Heart left ventricle (tissue), 16 donors: ENCODE results near the gene KRTAP5-1. TPM values are rescaled to one million over a fixed set of nuclear protein-coding genes. Genes with fewer than 3 reads are reported as not detected.
"Not testable (repeated sequence)": the region's sequence is repeated elsewhere in the genome, so short reads cannot be mapped to it uniquely, and the experiment has no call there.

ENCODE experiments used
- ATAC-seq, 4 donors: fragments of 200-7000 bp; cut with Tn5 transposase; one replicate each; pipeline ENCODE4 v1.9.1; 2020 to 2022; ENCODE audit warnings: moderate library complexity in 4 of 4, mild to moderate bottlenecking in 3 of 4, moderate number of reproducible peaks in 1 of 4
- DNase-seq, 5 donors: peaks; one replicate each; pipeline ENCODE4 v3.0.0-alpha.2; 2020
- H3K27ac ChIP-seq, 12 donors: fragments of 200-600 bp; sonication (generic) in 4 of 12; one replicate each; pipeline versions ENCODE4 v1.5.0 to v1.8.0; 2016 to 2022; ENCODE audit warnings: mild to moderate bottlenecking in 2 of 12
- H3K27me3 ChIP-seq, 9 donors: fragments of 200-600 bp; sonication (generic) in 2 of 9; one replicate each; pipeline versions ENCODE4 v1.5.1 to v1.8.0; 2016 to 2022; ENCODE audit warnings: mild to moderate bottlenecking in 3 of 9
- H3K36me3 ChIP-seq, 9 donors: fragments of 200-600 bp; sonication (generic) in 2 of 9; one replicate each; pipeline versions ENCODE4 v1.5.0 to v1.8.0; 2018 to 2022; ENCODE audit warnings: mild to moderate bottlenecking in 2 of 9
- H3K4me1 ChIP-seq, 12 donors: fragments of 200-600 bp; sonication (generic) in 4 of 12; one replicate each; pipeline versions ENCODE4 v1.5.0 to v1.8.0; 2016 to 2022; ENCODE audit warnings: mild to moderate bottlenecking in 3 of 12
- H3K4me3 ChIP-seq, 12 donors: fragments of 200-600 bp; sonication (generic) in 4 of 12; one replicate each; pipeline versions ENCODE4 v1.5.0 to v1.8.0; 2017 to 2022; ENCODE audit warnings: mild to moderate bottlenecking in 9 of 12, moderate library complexity in 4 of 12
- H3K9me3 ChIP-seq, 12 donors: fragments of 200-600 bp; sonication (generic) in 4 of 12; one replicate each; pipeline versions ENCODE4 v1.5.0 to v1.8.0; 2016 to 2022; ENCODE audit warnings: mild to moderate bottlenecking in 1 of 12
- POLR2A ChIP-seq, 2 donors: fragments of 450-650 bp; IDR thresholded peaks; one replicate each; pipeline ENCODE4 v1.6.1; 2017; ENCODE audit warnings: antibody characterized with exemption in 2 of 2, mild to moderate bottlenecking in 2 of 2, moderate library complexity in 2 of 2
- WGBS, 4 donors: extraction: QIAGEN DNeasy Blood & Tissue Kit in 2 of 4; methylation state at CpG; one replicate each; pipeline versions ENCODE4 v1.1.5 to v1.1.7; 2013 to 2018; 5-methylcytosine and 5-hydroxymethylcytosine counted together
- intact Hi-C, 10 donors: fragments of 100-400 bp; cut with DNase I; formaldehyde crosslinking; loops; one replicate each; pipeline versions ENCODE4 v1.11.1 to v1.14.2; 2022
- long read RNA-seq, 3 donors: library from polyadenylated mRNA; unstranded; transcript quantifications; one replicate each; pipeline ENCODE4 v2.0.0, GENCODE V29; 2020 to 2021
- polyA plus RNA-seq, 2 donors: library from polyadenylated mRNA; stranded (reverse); fragments of 200-250 nt; gene quantifications; one replicate each; pipeline ENCODE4 v1.2.3, GENCODE V29; 2013
- total RNA-seq, 9 donors: library from RNA; depleted of rRNA in 2 of 9; stranded (reverse); fragments of >200 nt in 2 of 9; fragmentation: NEBNext Ultra II Directional in 3 of 9; extraction: Animal tissue kit (Norgen Biotek cat#: 25700) in 3 of 9; gene quantifications; one replicate each; pipeline versions ENCODE4 v1.1.0 to v1.2.4, GENCODE V29; 2016 to 2023
- TF ChIP-seq, protein P1 (sequence below), 12 donors: fragments of 200-600 bp; sonication (generic) in 4 of 12; IDR thresholded peaks; one replicate each; pipeline versions ENCODE4 v1.5.0 to v1.8.0; 2018 to 2022; ENCODE audit warnings: antibody characterized with exemption in 12 of 12, mild to moderate bottlenecking in 5 of 12
- donor health status: ischemic (EF 13 %, LVEDD 7.1; RV severe dilation, severe dysfunction).
- donor health status: healthy with polysubstance abuse.
- donor health status: DM: no; HTN: yes; CAD: no.
- donor health status: DM: no; HTN: no; CAD: no.
- donor health status: ischemic (EF 25% LVEDD 6.9; RV normal size, moderate dysfunction).
- donor health status: ischemic (EF 25% LVEDD 5.7; RV mildly dilated, moderate dysfunction).
- donor health status: healthy.
- donor health status: DM: yes; HTN: yes; CAD: no.
- donor health status: ischemic (EF 35%, LVEDD 5.7; RV mildly dilated, moderate dysfunction).
- donor health status: nonischemic (EF 11% LVEDD 7.7; RV severe dilation, severe dysfunction).
- donor health status: DM: yes; HTN: yes; CAD: no.
- donor health status: PGD.
- donor health status: ischemic (EF 29% LVEDD 5.4; RV normal size, mild dysfunction).
- donor health status: nonischemic (EF 23%, LVEDD 6.1; RV moderate dilation, normal function).

KRTAP5-1 gene, protein sequence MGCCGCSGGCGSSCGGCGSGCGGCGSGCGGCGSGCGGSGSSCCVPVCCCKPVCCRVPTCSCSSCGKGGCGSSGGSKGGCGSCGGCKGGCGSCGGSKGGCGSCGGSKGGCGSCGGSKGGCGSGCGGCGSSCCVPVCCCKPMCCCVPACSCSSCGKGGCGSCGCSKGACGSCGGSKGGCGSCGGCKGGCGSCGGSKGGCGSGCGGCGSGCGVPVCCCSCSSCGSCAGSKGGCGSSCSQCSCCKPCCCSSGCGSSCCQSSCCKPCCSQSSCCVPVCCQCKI
- total RNA-seq (not detected), polyA plus RNA-seq (not detected)
- long read RNA-seq, donor 1: 0 reads
- long read RNA-seq, donor 2: 0 reads
- long read RNA-seq, donor 3: 0 reads

DNA sequence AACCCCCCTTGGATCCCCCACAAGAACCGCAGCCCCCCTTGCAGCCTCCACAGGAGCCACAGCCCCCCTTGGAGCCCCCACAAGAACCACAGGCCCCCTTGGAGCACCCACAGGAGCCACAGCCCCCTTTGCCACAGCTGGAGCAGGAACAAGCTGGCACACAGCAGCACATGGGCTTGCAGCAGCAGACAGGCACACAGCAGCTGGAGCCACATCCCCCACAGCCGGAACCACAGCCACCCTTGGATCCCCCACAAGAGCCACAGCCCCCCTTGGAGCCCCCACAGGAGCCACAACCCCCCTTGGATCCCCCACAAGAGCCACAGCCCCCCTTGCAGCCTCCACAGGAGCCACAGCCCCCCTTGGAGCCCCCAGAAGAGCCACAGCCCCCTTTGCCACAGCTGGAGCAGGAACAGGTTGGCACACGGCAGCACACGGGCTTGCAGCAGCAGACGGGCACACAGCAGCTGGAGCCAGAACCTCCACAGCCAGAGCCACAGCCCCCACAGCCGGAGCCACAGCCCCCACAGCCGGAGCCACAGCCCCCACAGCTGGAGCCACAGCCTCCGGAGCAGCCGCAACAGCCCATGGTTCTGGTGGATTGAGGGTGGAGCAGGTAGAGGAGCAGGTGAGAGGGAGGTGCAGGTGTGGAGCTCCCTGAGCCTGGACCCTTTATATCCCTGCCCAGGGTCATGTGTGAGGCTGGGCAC, at the start of gene KRTAP5-1:
TSS of gene KRTAP5-1 (minus strand) at position 623 of the 710 bp plus-strand sequence. CDS start at position 589, 34 bp downstream.
- not testable (repeated sequence) for H3K9me3 ChIP-seq, H3K4me3 ChIP-seq, DNase-seq, H3K27me3 ChIP-seq, ATAC-seq, H3K36me3 ChIP-seq, H3K4me1 ChIP-seq, H3K27ac ChIP-seq
- WGBS, 4 donors: 83 to 95% (median 88%) methylated on average over 7 to 9 of the region's 9 CpGs
- intact Hi-C loops: loop anchor here in 1 of 10 donors (5.0 kb wide), 1 partner anchor 518 kb away; no protein-coding TSS in a partner anchor

DNA sequence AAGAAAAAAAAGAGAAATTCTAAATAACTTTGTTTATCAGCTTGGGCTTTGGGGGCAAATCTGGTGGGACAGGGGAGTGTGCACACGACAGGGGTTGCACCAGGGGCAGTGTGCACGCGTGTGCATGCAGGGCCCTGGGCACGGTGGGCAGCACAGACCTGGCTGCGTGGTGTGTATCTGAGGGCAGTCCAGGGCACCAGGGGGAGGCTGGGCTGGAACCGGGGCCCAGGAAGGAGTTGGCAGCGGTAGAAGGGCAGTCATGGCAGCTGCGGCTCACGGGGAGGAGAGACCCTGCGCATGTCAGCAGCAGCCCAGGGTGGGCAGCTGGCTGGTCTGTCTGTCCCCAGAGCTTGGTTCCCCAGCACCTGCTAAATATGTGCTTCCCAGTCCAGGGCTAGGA, 48.8 kb upstream of the KRTAP5-1 start:
- Histone ChIP-seq H3K27ac (no peak overlapping the region), H3K4me1 (peaks cover 0 to 11% (median 3%) of the 10 kb centered on the region in 12 donors), H3K4me3 (no peak overlapping the region), H3K9me3 (no peaks in the 10 kb centered on the region), H3K27me3 (peaks cover 0 to 35% (median 8%) of the 10 kb centered on the region in 9 donors), H3K36me3 (no peaks in the 10 kb centered on the region)
- ATAC-seq (no peak), DNase-seq (no peak)
- 85 to 92% (median 89%) methylated on average over 10 of the region's 10 CpGs for WGBS, 4 donors
- intact Hi-C loops: loop anchor here in 2 of 10 donors (10.0 kb wide), 1 partner anchor 89 kb away; no protein-coding TSS in a partner anchor
- no peak for TF ChIP-seq POLR2A (IDR thresholded peaks at IDR 0.05)
- TF ChIP-seq, protein P1, sequence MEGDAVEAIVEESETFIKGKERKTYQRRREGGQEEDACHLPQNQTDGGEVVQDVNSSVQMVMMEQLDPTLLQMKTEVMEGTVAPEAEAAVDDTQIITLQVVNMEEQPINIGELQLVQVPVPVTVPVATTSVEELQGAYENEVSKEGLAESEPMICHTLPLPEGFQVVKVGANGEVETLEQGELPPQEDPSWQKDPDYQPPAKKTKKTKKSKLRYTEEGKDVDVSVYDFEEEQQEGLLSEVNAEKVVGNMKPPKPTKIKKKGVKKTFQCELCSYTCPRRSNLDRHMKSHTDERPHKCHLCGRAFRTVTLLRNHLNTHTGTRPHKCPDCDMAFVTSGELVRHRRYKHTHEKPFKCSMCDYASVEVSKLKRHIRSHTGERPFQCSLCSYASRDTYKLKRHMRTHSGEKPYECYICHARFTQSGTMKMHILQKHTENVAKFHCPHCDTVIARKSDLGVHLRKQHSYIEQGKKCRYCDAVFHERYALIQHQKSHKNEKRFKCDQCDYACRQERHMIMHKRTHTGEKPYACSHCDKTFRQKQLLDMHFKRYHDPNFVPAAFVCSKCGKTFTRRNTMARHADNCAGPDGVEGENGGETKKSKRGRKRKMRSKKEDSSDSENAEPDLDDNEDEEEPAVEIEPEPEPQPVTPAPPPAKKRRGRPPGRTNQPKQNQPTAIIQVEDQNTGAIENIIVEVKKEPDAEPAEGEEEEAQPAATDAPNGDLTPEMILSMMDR (IDR thresholded peaks at IDR 0.05): no peak

DNA sequence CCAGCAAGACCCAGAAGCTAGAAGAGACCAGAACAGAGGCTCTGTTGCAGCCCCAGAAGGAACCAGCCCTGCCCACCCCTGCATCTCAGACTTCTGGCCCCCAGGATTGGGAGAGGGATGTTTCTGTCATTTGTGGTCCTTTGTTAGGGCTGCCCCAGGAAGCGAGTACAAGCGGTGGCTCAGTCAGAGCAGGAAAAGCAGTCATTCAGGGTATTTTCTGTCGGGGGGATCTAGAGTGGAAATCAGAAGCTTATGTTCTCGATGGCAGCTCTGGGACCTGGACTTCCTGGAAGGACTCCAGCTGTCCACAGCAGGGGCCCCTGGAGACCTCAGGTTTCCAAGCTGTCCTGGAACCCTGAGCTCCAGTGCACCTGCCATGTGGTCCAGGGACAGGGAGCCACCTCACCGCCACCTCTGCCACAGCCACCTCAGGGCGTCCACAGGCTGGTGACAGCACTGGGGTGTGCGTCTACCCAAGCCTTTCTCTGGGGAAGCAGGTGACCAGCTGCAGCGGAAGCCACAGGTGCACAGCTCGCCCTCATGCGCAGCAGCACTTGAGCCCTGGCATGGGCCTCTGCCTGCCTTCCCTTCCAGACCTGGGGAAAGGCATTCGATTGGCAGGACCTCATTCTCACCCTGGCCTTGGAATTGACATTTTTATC, 47.1 kb upstream of the KRTAP5-1 start:
- WGBS, 4 donors: 54 to 64% (median 60%) methylated on average over 10 to 11 of the region's 11 CpGs
- H3K4me1 ChIP-seq: peaks cover 0 to 8% (median 3%) of the 10 kb centered on the region in 12 donors
- H3K27ac ChIP-seq: no peak overlapping the region
- intact Hi-C loops: loop anchor here in 2 of 10 donors (10.0 kb wide), 1 partner anchor 87 kb away; no protein-coding TSS in a partner anchor
- H3K27me3 ChIP-seq: peaks cover 0 to 47% (median 12%) of the 10 kb centered on the region in 9 donors
- DNase-seq (no peak), ATAC-seq (no peak)
- TF ChIP-seq, protein P1 (IDR thresholded peaks at IDR 0.05): no peak
- no peak for TF ChIP-seq POLR2A (IDR thresholded peaks at IDR 0.05)
- H3K36me3 ChIP-seq: no peaks in the 10 kb centered on the region
- no peaks in the 10 kb centered on the region for H3K9me3 ChIP-seq
- no peak overlapping the region for H3K4me3 ChIP-seq

DNA sequence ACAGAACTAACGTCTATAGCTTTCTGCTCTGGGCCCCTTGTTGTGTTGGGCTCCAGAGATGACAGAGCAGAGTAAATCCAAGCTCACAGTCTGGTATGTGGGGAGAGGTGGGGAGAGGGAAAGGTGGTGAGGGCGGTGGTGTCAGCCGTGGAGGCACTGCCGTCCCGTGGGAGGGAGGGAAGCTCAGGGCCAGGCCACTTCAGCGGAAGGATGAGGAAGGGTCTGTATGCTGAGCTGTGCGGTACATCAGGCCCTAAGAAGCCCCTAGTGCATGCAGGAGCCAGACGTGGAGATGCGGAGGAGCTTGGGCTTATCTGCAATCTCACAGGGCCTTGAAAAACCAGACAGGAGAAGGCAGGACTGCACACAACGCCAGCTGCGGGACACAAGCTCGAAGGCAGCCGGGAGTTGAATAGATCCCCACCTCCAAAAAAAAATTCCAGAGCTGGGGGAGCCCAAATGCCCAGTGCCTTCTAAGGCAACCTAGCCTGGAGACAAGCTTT, 46.0 kb upstream of the KRTAP5-1 start:
- WGBS, 4 donors: 63 to 69% (median 65%) methylated on average over 13 of the region's 13 CpGs
- H3K9me3 ChIP-seq: no peaks in the 10 kb centered on the region
- ATAC-seq (no peak), DNase-seq (no peak)
- H3K36me3 ChIP-seq: no peaks in the 10 kb centered on the region
- TF ChIP-seq POLR2A (IDR thresholded peaks at IDR 0.05): no peak
- TF ChIP-seq, protein P1 (IDR thresholded peaks at IDR 0.05): no peak
- H3K4me1 ChIP-seq: peaks cover 0 to 8% (median 3%) of the 10 kb centered on the region in 12 donors
- H3K4me3 ChIP-seq: no peak overlapping the region
- H3K27me3 ChIP-seq: peaks cover 0 to 45% (median 12%) of the 10 kb centered on the region in 9 donors
- intact Hi-C loops: loop anchor here in 2 of 10 donors (10.0 kb wide), 1 partner anchor 86 kb away; no protein-coding TSS in a partner anchor
- no peak overlapping the region for H3K27ac ChIP-seq
